RWPE2 (cell line): ENCODE results near the gene SLC15A1.

ENCODE experiments used
- ATAC-seq: fragments of 200-7000 bp; cut with Tn5 transposase; 3 replicates; pipeline ENCODE4 v1.9.1; 2021; ENCODE audit warnings: low read depth
- DNase-seq: peaks from one replicate; pipeline ENCODE4 v3.0.0-alpha.2; 2020; ENCODE audit warnings: low spot score
- H3K27ac ChIP-seq: fragments of 450-650 bp; 2 replicates; pipeline ENCODE4 v1.5.1; 2017; ENCODE audit warnings: mild to moderate bottlenecking; ENCODE audit not compliant: poor library complexity, severe bottlenecking
- H3K27me3 ChIP-seq: fragments of 250-450 bp; sonication (Bioruptor Pico); 2 replicates; pipeline ENCODE4 v1.5.1; 2021; ENCODE audit warnings: mild to moderate bottlenecking, moderate library complexity; ENCODE audit not compliant: insufficient read depth, poor library complexity, severe bottlenecking
- H3K36me3 ChIP-seq: fragments of 250-450 bp; sonication (Bioruptor Pico); 2 replicates; pipeline ENCODE4 v1.5.1; 2020; ENCODE audit warnings: low read depth, mild to moderate bottlenecking, moderate library complexity
- H3K4me1 ChIP-seq: fragments of 250-450 bp; sonication (Bioruptor Pico); 2 replicates; pipeline ENCODE4 v1.5.1; 2021; ENCODE audit warnings: mild to moderate bottlenecking, moderate library complexity; ENCODE audit not compliant: insufficient read depth, poor library complexity, severe bottlenecking
- H3K4me3 ChIP-seq: fragments of 250-450 bp; sonication (Bioruptor Pico); 2 replicates; pipeline ENCODE4 v1.5.1; 2021; ENCODE audit warnings: mild to moderate bottlenecking, moderate library complexity; ENCODE audit not compliant: severe bottlenecking
- H3K9me3 ChIP-seq: fragments of 250-450 bp; sonication (Bioruptor Pico); 2 replicates; pipeline ENCODE4 v1.5.1; 2021; ENCODE audit warnings: mild to moderate bottlenecking, moderate library complexity; ENCODE audit not compliant: severe bottlenecking
- TF ChIP-seq, protein P1 (sequence below): fragments of 450-650 bp; IDR thresholded peaks from one replicate; pipeline ENCODE4 v1.5.1; 2017; ENCODE audit warnings: mild to moderate bottlenecking, moderate library complexity; ENCODE audit not compliant: poor library complexity, severe bottlenecking

The SLC15A1 gene

DNA sequence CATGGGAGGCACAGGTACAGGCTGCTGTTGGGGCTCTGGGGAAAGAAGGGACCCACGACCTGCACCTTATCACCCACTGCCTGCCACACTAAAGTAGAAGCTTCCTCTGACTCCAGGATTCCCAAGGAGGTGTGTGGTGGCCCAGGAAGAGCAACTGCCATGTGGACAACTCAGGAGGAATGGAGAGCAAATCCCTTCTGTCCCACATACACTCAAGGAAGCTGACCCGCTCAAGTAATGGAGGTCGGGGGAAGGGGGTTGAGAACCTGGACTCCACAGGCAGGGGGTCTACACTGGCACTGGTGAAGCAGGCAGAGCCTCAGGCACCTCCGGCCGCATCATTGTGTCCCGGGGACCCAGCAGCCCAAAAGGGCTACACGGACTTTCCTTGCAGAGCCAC lies 29.4 kb upstream of the SLC15A1 start:
- Histone ChIP-seq H3K27ac (no peak overlapping the region), H3K27me3 (no peaks in the 10 kb centered on the region), H3K4me1 (no peaks in the 10 kb centered on the region), H3K36me3 (no peaks in the 10 kb centered on the region), H3K9me3 (no peaks in the 10 kb centered on the region), H3K4me3 (no peak overlapping the region)
- TF ChIP-seq, protein P1, sequence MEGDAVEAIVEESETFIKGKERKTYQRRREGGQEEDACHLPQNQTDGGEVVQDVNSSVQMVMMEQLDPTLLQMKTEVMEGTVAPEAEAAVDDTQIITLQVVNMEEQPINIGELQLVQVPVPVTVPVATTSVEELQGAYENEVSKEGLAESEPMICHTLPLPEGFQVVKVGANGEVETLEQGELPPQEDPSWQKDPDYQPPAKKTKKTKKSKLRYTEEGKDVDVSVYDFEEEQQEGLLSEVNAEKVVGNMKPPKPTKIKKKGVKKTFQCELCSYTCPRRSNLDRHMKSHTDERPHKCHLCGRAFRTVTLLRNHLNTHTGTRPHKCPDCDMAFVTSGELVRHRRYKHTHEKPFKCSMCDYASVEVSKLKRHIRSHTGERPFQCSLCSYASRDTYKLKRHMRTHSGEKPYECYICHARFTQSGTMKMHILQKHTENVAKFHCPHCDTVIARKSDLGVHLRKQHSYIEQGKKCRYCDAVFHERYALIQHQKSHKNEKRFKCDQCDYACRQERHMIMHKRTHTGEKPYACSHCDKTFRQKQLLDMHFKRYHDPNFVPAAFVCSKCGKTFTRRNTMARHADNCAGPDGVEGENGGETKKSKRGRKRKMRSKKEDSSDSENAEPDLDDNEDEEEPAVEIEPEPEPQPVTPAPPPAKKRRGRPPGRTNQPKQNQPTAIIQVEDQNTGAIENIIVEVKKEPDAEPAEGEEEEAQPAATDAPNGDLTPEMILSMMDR, result no peak
- ATAC-seq (no peak), DNase-seq (no peak)

DNA sequence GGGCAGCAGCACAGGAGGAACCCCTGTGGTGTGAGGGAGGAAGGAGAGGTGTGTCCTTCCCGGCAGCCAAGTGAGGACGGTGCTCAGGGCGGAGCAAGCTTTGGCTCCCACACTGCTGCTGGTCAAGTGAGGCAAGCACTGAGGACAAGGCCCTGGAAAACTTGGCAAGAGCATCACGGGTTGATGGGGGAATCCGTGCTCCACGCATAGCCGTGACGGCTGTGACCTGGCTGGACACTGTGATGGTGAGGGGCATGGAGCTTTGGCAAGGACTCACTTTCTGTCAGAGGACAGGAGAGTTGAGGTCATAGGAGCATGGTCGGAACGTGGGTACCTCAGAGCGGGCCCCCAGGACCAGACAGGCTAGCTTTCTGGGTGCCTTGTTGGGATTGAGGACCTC lies 29.0 kb upstream of the SLC15A1 start:
- Histone ChIP-seq H3K4me3 (no peak overlapping the region), H3K36me3 (no peaks in the 10 kb centered on the region), H3K27me3 (no peaks in the 10 kb centered on the region), H3K27ac (no peak overlapping the region), H3K9me3 (no peaks in the 10 kb centered on the region), H3K4me1 (no peaks in the 10 kb centered on the region)
- DNase-seq, result no peak
- ATAC-seq, result no peak
- TF ChIP-seq, protein P1, result no peak

DNA sequence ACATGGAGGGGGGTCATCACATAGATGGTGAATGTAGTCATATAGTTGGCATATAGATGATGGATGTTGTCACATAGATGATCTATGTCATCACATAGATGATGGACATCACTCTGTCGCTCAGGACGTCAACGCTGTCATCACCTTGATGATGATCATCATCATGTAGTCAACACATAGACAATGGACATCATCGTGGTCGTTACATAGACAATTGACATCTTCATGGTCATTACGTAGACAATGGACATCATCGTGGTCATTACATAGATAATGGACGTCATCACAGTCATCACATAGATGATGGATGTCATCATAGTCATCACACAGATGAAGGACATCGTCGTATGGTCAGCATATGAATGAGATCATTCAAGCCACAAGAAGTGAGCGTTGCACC lies 28.6 kb upstream of the SLC15A1 start:
- H3K27ac ChIP-seq, result no peak overlapping the region
- TF ChIP-seq, protein P1, result no peak
- no peaks in the 10 kb centered on the region for H3K27me3 ChIP-seq
- H3K4me3 ChIP-seq, result no peak overlapping the region
- H3K4me1 ChIP-seq, result no peaks in the 10 kb centered on the region
- H3K36me3 ChIP-seq, result no peaks in the 10 kb centered on the region
- ATAC-seq (no peak), DNase-seq (no peak)
- no peaks in the 10 kb centered on the region for H3K9me3 ChIP-seq

DNA sequence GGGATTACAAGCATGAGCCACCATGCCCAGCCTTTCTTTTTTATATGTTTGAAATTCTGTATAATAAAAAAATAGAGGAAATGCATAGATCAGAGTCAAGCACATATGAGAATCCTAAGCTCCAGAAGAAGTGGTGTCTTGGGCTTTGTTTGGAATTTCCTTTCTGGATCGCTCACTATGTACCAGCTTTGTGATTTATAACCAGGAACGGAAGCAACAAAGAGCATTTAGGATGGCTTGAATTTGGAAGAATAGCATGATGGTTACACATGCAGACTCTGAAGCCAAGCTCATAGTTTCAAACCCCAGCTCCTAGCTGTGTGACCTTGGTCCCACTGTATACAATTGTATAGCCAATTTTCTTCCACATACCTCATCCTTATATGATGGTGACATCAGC lies 28.0 kb upstream of the SLC15A1 start:
- no peak overlapping the region for H3K4me3 ChIP-seq
- no peaks in the 10 kb centered on the region for H3K27me3 ChIP-seq
- no peaks in the 10 kb centered on the region for H3K4me1 ChIP-seq
- H3K9me3 ChIP-seq, result no peaks in the 10 kb centered on the region
- no peak overlapping the region for H3K27ac ChIP-seq
- H3K36me3 ChIP-seq, result no peaks in the 10 kb centered on the region
- no peak for DNase-seq
- TF ChIP-seq, protein P1, result no peak
- no peak for ATAC-seq

DNA sequence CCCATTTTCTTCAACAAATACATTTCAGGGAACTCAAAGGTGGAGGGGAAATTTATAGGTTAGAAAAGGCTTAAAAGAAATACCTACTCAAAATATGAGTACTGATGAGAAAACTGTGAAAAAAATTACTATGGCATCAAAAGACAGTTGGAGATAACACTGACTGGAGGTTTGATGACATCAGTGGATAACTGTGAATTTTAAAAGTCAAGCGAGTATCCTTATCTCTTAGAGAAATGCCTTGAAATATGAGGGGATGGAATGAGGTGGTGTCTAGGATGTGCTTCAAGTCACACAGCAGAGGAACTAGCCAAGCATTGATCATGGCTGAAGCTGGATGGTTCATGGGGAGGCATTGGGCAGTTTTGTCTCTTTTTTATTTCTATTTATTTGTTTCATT lies 27.2 kb upstream of the SLC15A1 start:
- DNase-seq (no peak), ATAC-seq (no peak)
- Histone ChIP-seq H3K27ac (no peak overlapping the region), H3K4me1 (no peaks in the 10 kb centered on the region), H3K27me3 (no peaks in the 10 kb centered on the region), H3K9me3 (no peaks in the 10 kb centered on the region), H3K4me3 (no peak overlapping the region), H3K36me3 (no peaks in the 10 kb centered on the region)
- TF ChIP-seq, protein P1, result no peak
